Esophagus squamous epithelium (tissue), 5 donors: Measurements from ENCODE around the gene OBSCN. TPM values are rescaled to one million over a fixed set of nuclear protein-coding genes. Genes with fewer than 3 reads are reported as not detected.

ENCODE experiments used
- DNase-seq: peaks from one replicate; lab custom pipeline; 2025; lab: John Stamatoyannopoulos, UW
- H3K27ac ChIP-seq, 4 donors: fragments of 200-600 bp; sonication (generic); one replicate each; pipeline ENCODE4 v1.5.1; 2016 to 2019; ENCODE audit warnings: mild to moderate bottlenecking in 1 of 4
- H3K27me3 ChIP-seq, 4 donors: fragments of 200-600 bp; sonication (generic); 1 replicate in 3 of 4; 2 replicates in 1 of 4; pipeline versions ENCODE4 v1.5.1 to v1.6.0; 2017 to 2021; ENCODE audit warnings: antibody characterized with exemption in 1 of 4
- H3K36me3 ChIP-seq, 3 donors: fragments of 200-600 bp; sonication (generic); one replicate each; pipeline ENCODE4 v1.5.1; 2016 to 2019
- H3K4me1 ChIP-seq, 3 donors: fragments of 200-600 bp; sonication (generic); one replicate each; pipeline ENCODE4 v1.5.1; 2017 to 2019
- H3K4me3 ChIP-seq, 4 donors: fragments of 200-600 bp; sonication (generic); 1 replicate in 3 of 4; 2 replicates in 1 of 4; pipeline ENCODE4 v1.5.1; 2016 to 2019; ENCODE audit warnings: mild to moderate bottlenecking in 2 of 4, moderate library complexity in 1 of 4
- H3K9me3 ChIP-seq, 3 donors: fragments of 200-600 bp; sonication (generic); one replicate each; pipeline ENCODE4 v1.5.1; 2016 to 2019
- POLR2A ChIP-seq, 4 donors: fragments of 450-650 bp; IDR thresholded peaks; one replicate each; pipeline ENCODE4 v1.6.1; 2017; ENCODE audit warnings: antibody characterized with exemption in 4 of 4, mild to moderate bottlenecking in 4 of 4, moderate library complexity in 3 of 4
- WGBS, 2 donors: methylation state at CpG; one replicate each; pipeline ENCODE4 v1.1.5; 2018; 5-methylcytosine and 5-hydroxymethylcytosine counted together
- intact Hi-C: fragments of 100-400 bp; cut with DNase I; formaldehyde crosslinking; loops from one replicate; pipeline ENCODE4 v1.15.0; 2022
- total RNA-seq, 4 donors: library from RNA; depleted of rRNA; stranded (reverse); fragments of >200 nt; gene quantifications; one replicate each; pipeline ENCODE4 v1.1.0, GENCODE V29; 2016
- TF ChIP-seq, protein P1 (sequence below), 6 experiments: fragments of 450-650 bp in 4 of 6; fragments of 200-600 bp in 2 of 6; sonication (generic) in 2 of 6; IDR thresholded peaks; one replicate each; pipeline ENCODE4 v1.5.1; 2016 to 2019; ENCODE audit warnings: antibody characterized with exemption in 6 of 6, mild to moderate bottlenecking in 4 of 6, moderate library complexity in 4 of 6
- donor health status: DM: yes; HTN: yes; CAD: no.

OBSCN gene
- total RNA-seq, 4 donors from 2014 or later: 4.0 to 53.2 (median 13.8) TPM

DNA sequence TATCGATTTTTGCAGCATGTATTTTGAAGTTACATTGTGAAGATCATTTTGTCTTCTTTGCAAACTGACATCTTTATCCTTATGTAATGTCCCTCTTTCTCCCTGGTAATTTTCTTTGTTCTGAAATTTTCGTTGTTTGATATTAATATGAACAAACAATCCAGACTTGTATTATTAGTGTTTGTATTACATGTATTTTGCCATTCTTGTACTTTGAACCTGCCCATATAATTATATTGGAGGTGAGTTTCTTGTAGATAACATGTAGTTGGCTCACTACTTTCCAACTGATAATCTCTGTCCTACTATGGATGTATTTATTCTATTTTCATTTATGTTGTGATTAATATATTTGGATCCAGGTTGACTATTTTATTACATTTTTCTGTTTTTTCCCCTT is 27.1 kb downstream of the OBSCN start:
- WGBS, 2 donors: 84 to 92% methylated on average over 2 of the region's 2 CpGs
- DNase-seq: no peak
- intact Hi-C loops: no loop called here
- TF ChIP-seq, protein P1, sequence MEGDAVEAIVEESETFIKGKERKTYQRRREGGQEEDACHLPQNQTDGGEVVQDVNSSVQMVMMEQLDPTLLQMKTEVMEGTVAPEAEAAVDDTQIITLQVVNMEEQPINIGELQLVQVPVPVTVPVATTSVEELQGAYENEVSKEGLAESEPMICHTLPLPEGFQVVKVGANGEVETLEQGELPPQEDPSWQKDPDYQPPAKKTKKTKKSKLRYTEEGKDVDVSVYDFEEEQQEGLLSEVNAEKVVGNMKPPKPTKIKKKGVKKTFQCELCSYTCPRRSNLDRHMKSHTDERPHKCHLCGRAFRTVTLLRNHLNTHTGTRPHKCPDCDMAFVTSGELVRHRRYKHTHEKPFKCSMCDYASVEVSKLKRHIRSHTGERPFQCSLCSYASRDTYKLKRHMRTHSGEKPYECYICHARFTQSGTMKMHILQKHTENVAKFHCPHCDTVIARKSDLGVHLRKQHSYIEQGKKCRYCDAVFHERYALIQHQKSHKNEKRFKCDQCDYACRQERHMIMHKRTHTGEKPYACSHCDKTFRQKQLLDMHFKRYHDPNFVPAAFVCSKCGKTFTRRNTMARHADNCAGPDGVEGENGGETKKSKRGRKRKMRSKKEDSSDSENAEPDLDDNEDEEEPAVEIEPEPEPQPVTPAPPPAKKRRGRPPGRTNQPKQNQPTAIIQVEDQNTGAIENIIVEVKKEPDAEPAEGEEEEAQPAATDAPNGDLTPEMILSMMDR (IDR thresholded peaks at IDR 0.05): no peak
- no peak for TF ChIP-seq POLR2A (IDR thresholded peaks at IDR 0.05)
- H3K27ac ChIP-seq: no peak overlapping the region
- no peak overlapping the region for H3K4me3 ChIP-seq
- peaks cover 0 to 8% (median 0%) of the 10 kb centered on the region in 3 donors for H3K9me3 ChIP-seq
- H3K27me3 ChIP-seq: no peaks in the 10 kb centered on the region
- H3K4me1 ChIP-seq: no peaks in the 10 kb centered on the region
- peaks cover 0 to 73% (median 0%) of the 10 kb centered on the region in 3 donors for H3K36me3 ChIP-seq

GRCh38 chr1:228236744-228237143 is 28.9 kb downstream of the OBSCN start:
- no peak for DNase-seq
- peaks cover 0 to 24% (median 2%) of the 10 kb centered on the region in 3 donors for H3K9me3 ChIP-seq

DNA sequence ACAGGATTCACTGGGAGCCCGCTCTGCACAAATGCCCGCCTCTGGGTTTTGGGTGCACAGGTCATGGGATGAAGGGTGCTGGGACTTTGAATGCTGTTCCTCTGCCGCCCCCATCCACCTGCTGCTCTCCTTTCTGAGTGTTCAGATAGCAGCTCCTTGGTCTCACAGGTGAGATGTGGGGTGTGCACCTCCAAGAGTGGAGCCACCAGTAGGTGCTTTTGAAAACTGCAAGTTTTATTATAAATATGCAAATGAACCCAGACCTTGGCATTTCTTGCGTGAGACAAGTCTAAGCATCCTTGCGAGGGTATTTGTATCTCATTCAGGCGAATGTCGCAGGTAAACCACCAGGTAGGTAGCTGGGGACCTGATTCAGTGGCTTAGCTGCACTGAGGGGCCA is 30.2 kb downstream of the OBSCN start:
- Histone ChIP-seq H3K4me3 (no peak overlapping the region), H3K9me3 (peaks cover 0 to 30% (median 13%) of the 10 kb centered on the region in 3 donors), H3K27ac (no peak overlapping the region), H3K36me3 (peaks cover 0 to 82% (median 7%) of the 10 kb centered on the region in 3 donors), H3K27me3 (no peaks in the 10 kb centered on the region), H3K4me1 (no peaks in the 10 kb centered on the region)
- intact Hi-C loops: no loop called here
- no peak for TF ChIP-seq POLR2A (IDR thresholded peaks at IDR 0.05)
- TF ChIP-seq, protein P1 (IDR thresholded peaks at IDR 0.05): no peak
- 90 to 100% methylated on average over 4 to 6 of the region's 7 CpGs for WGBS, 2 donors
- DNase-seq: no peak

More at GRCh38 chr1:228236744-228237143, 28.9 kb downstream of the OBSCN start:
- intact Hi-C loops: no loop called here
- no peak for TF ChIP-seq POLR2A (IDR thresholded peaks at IDR 0.05)
- TF ChIP-seq, protein P1 (IDR thresholded peaks at IDR 0.05): peak in 4 of 6 experiments; percentile 23 to 51 (median 30)
- H3K4me1 ChIP-seq: no peaks in the 10 kb centered on the region
- H3K36me3 ChIP-seq: peaks cover 0 to 82% (median 7%) of the 10 kb centered on the region in 3 donors
- H3K27ac ChIP-seq: no peak overlapping the region
- H3K27me3 ChIP-seq: no peaks in the 10 kb centered on the region
- WGBS, 2 donors: 41 to 56% methylated on average over 3 to 5 of the region's 5 CpGs
- no peak overlapping the region for H3K4me3 ChIP-seq

DNA sequence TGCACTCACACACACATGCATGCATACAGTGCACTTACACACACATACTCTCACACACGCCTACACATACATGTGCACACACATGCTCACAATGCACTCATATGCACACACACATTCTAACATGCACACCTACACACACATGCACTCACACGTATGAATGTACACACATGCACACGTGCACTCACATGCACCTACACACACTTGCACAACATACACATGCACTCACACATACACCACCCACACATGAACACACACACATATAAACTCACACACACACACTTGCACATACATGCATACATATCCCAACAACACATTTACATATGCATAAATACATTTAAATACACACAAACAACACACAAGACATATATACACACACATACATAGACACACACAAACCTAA is 30.6 kb downstream of the OBSCN start:
- no peak for DNase-seq
- intact Hi-C loops: no loop called here
- Histone ChIP-seq H3K27me3 (no peaks in the 10 kb centered on the region), H3K4me1 (no peaks in the 10 kb centered on the region), H3K36me3 (peaks cover 0 to 83% (median 7%) of the 10 kb centered on the region in 3 donors), H3K27ac (no peak overlapping the region), H3K9me3 (peaks cover 0 to 33% (median 18%) of the 10 kb centered on the region in 3 donors), H3K4me3 (no peak overlapping the region)
- TF ChIP-seq, protein P1 (IDR thresholded peaks at IDR 0.05): no peak
- TF ChIP-seq POLR2A (IDR thresholded peaks at IDR 0.05): no peak
- 62 to 67% methylated on average over 3 of the region's 3 CpGs for WGBS, 2 donors

DNA sequence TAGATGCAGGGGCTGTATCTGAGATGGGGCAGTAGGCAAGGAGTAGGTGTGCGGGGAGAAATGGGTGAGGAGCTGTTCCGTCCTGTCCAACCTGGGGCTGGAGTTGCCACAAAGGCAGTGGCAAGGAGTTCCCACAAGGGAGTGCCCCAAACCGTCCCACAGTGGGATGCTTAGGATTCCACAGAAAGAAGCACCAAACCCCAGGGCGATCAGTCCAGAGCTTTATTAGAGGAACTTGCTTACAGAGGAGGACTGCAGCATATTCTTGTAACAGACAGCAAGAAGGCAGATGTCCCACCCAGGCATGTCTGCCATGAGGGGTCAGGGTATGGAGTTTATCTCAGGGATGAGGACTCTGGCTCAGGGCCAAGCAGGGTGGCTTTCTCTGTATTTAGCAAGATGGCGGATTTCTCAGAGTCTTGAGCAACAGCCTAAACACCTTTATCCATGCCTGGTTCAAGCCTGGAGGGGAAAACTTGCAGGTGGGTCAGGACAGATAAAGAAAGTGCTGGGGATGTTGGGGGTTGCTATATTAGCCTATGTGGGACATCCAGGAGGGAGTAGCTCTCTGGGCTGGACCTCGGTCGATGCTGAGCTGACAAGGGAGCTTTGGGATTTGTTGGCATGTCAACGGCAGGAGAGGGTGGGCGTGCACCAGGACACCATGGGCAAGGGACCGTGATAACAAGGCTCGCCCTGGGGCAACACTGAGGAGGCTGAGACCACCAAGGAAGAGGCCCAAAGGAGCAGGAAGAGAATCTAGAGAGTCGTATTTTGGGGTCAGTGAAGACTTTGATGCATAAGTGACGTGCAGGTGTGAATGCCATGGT is 32.8 kb downstream of the OBSCN start:
- Histone ChIP-seq H3K36me3 (peaks cover 0 to 90% (median 7%) of the 10 kb centered on the region in 3 donors), H3K4me1 (no peaks in the 10 kb centered on the region), H3K4me3 (no peak overlapping the region), H3K27ac (no peak overlapping the region), H3K27me3 (no peaks in the 10 kb centered on the region), H3K9me3 (peaks cover 0 to 54% (median 37%) of the 10 kb centered on the region in 3 donors)
- intact Hi-C loops: no loop called here
- TF ChIP-seq, protein P1 (IDR thresholded peaks at IDR 0.05): no peak
- no peak for TF ChIP-seq POLR2A (IDR thresholded peaks at IDR 0.05)
- WGBS, 2 donors: 80 to 86% methylated on average over 11 to 13 of the region's 13 CpGs
- no peak for DNase-seq
